Keratinocyte (primary cell): Measurements from ENCODE around the gene INPP5A.

ENCODE experiments used
- EZH2 ChIP-seq: IDR thresholded peaks from one replicate; pipeline ENCODE4 v1.6.1; 2012; ENCODE audit warnings: inconsistent platforms, mild to moderate bottlenecking, low read length, moderate library complexity
- TF ChIP-seq, protein P1 (sequence below), 3 experiments: IDR thresholded peaks in 1 of 3; conservative IDR thresholded peaks in 1 of 3; optimal IDR thresholded peaks in 1 of 3; 2 replicates in 2 of 3; 3 replicates in 1 of 3; pipeline versions ENCODE3 to v1.5.1; 2011; ENCODE audit warnings: low read length in 3 of 3, mild to moderate bottlenecking in 3 of 3, moderate library complexity in 2 of 3, control low read depth in 1 of 3, inconsistent platforms in 1 of 3; ENCODE audit not compliant: insufficient read depth in 2 of 3; ENCODE audit errors: extremely low read depth in 1 of 3

DNA sequence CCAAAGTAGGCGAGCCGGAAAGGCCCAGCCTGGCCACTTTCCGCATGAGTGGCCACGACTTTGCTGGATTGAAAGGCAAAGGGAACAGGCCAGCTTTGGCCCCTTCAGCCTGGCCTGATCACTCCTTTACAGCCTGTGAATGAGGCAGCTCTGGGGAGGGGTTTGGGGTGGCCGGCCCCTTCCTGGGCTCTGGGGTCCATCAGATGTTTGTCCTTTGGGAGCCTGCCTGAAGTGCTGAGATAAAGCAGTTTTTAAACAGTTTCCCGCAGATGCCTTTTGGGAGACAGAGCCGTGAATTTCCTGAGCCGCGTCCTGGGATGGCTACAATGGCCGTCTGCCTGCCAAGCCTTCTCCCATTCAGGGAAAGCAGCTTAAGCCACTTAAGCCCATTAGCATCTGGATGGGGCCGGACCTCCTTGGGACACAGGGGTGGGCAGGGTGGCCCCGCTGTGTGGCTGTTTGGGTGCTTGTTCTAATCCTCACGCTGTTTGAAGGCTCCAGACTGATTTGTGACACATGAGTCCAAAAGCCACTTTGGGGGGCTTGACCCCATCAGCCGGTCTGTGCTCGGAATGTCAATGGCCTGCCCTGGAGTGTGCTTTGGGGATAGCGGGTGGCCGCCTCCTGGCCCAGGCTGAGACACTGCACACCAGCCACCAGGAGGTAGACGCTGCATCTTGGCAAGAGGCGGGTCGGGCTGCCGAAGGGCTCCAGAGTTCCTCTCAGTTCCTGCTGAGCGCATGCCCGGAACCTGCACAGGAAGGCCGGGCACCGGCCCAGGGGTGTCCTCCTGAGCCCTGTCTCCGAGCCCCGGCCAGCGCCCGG is 209.4 kb downstream of the INPP5A start:
- TF ChIP-seq, protein P1, sequence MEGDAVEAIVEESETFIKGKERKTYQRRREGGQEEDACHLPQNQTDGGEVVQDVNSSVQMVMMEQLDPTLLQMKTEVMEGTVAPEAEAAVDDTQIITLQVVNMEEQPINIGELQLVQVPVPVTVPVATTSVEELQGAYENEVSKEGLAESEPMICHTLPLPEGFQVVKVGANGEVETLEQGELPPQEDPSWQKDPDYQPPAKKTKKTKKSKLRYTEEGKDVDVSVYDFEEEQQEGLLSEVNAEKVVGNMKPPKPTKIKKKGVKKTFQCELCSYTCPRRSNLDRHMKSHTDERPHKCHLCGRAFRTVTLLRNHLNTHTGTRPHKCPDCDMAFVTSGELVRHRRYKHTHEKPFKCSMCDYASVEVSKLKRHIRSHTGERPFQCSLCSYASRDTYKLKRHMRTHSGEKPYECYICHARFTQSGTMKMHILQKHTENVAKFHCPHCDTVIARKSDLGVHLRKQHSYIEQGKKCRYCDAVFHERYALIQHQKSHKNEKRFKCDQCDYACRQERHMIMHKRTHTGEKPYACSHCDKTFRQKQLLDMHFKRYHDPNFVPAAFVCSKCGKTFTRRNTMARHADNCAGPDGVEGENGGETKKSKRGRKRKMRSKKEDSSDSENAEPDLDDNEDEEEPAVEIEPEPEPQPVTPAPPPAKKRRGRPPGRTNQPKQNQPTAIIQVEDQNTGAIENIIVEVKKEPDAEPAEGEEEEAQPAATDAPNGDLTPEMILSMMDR (optimal IDR thresholded peaks at IDR 0.05 in 1 of 3, IDR thresholded peaks at IDR 0.05 in 1 of 3, conservative IDR thresholded peaks at IDR 0.05 in 1 of 3; ENCODE audit: extremely low read depth in 1 of 3, insufficient read depth in 2 of 3, low read length in 3 of 3) = no peak
- no peak for TF ChIP-seq EZH2
